Loucy (cell line): ENCODE results near the gene STAT5B.

ENCODE experiments used
- H2AFZ ChIP-seq: fragments of 200-600 bp; sonication (generic); 2 replicates; pipeline ENCODE4 v1.6.0; 2016; ENCODE audit warnings: antibody characterized with exemption, mild to moderate bottlenecking, low read length, moderate library complexity
- H3F3A ChIP-seq: fragments of 200-600 bp; 2 replicates; pipeline ENCODE4 v1.6.0; 2016; ENCODE audit warnings: antibody characterized with exemption, low read depth, mild to moderate bottlenecking
- H3K27me3 ChIP-seq: fragments of 200-600 bp; sonication (generic); 2 replicates; pipeline ENCODE4 v1.6.1; 2014; ENCODE audit warnings: low read length, mild to moderate bottlenecking; ENCODE audit not compliant: insufficient read depth, poor library complexity, severe bottlenecking
- H3K36me3 ChIP-seq: fragments of 200-600 bp; sonication (generic); 2 replicates; pipeline ENCODE4 v1.6.1; 2016; ENCODE audit warnings: low read length; ENCODE audit not compliant: insufficient read depth
- H3K4me1 ChIP-seq: fragments of 200-600 bp; sonication (generic); 2 replicates; pipeline ENCODE4 v1.5.1; 2014; ENCODE audit warnings: low read length, mild to moderate bottlenecking; ENCODE audit not compliant: insufficient read depth, poor library complexity, severe bottlenecking
- H3K4me2 ChIP-seq: fragments of 200-600 bp; sonication (generic); 2 replicates; pipeline ENCODE4 v1.6.0; 2014; ENCODE audit warnings: antibody characterized with exemption, low read length, low read depth, mild to moderate bottlenecking; ENCODE audit not compliant: poor library complexity, severe bottlenecking
- H3K4me3 ChIP-seq: fragments of 200-600 bp; sonication (generic); 2 replicates; pipeline ENCODE4 v1.5.1; 2014; ENCODE audit warnings: low read length, mild to moderate bottlenecking, mixed read lengths; ENCODE audit not compliant: poor library complexity, severe bottlenecking
- H3K79me2 ChIP-seq: fragments of 200-600 bp; sonication (generic); 2 replicates; pipeline ENCODE4 v1.6.1; 2014; ENCODE audit warnings: low read length; ENCODE audit not compliant: insufficient read depth
- H3K9ac ChIP-seq: fragments of 200-600 bp; sonication (generic); 2 replicates; pipeline ENCODE4 v1.6.0; 2014; ENCODE audit warnings: mild to moderate bottlenecking, low read depth, low read length, moderate library complexity; ENCODE audit not compliant: poor library complexity, severe bottlenecking
- H3K9me2 ChIP-seq: fragments of 200-600 bp; sonication (generic); replicated peaks from 2 replicates; pipeline ENCODE4 v1.6.1; 2016; ENCODE audit warnings: low read depth, low read length, mixed read lengths
- H3K9me3 ChIP-seq: fragments of 200-600 bp; sonication (generic); 2 replicates; pipeline ENCODE4 v1.6.1; 2014; ENCODE audit warnings: mild to moderate bottlenecking, antibody characterized with exemption, low read length, low read depth; ENCODE audit not compliant: insufficient read depth
- H4K20me1 ChIP-seq: fragments of 200-600 bp; sonication (generic); 2 replicates; pipeline ENCODE4 v1.6.0; 2014; ENCODE audit warnings: antibody characterized with exemption, low read length, mild to moderate bottlenecking; ENCODE audit not compliant: insufficient read depth, poor library complexity, severe bottlenecking
- EZH2phosphoT487 ChIP-seq: fragments of 200-600 bp; IDR thresholded peaks from 2 replicates; pipeline ENCODE4 v1.6.1; 2018; ENCODE audit warnings: antibody characterized with exemption, mild to moderate bottlenecking, moderate library complexity, borderline replicate concordance
- TF ChIP-seq, protein P1 (sequence below): fragments of 200-600 bp; sonication (generic); conservative IDR thresholded peaks from 2 replicates; pipeline ENCODE4 v1.5.1; 2014; ENCODE audit warnings: mild to moderate bottlenecking, antibody characterized with exemption, low read length

The STAT5B gene

DNA sequence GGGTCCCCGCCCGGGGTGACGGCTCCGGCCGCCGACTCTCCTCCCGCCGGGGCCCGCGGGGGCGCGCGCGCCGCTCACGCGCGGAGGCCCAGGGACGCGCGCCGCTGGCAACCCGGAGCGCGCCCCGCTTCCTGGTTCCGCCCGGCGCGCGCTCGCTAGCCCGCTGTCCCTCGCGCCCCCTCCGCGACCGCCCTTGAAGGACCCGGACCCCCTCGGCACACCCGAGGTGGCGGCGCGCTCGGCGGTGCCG lies at the start of gene STAT5B:
Gene STAT5B (minus strand): TSS at position 33 of the 250 bp plus-strand sequence. CDS start 44,264 bp downstream, outside the sequence.
- Histone ChIP-seq H3K27me3 (no peaks in the 10 kb centered on the region), H3K4me1 (peaks cover 54% of the 10 kb centered on the region), H4K20me1 (peaks cover 42% of the 10 kb centered on the region), H3K4me3 (peak within 1 kb of the TSS; percentile 97), H3K9me2 (no peaks in the 10 kb centered on the region), H3K4me2 (peak within 1 kb of the TSS; percentile 95), H3K9me3 (no peaks in the 10 kb centered on the region), H3K9ac (peak within 1 kb of the TSS; percentile 98), H3K36me3 (no peaks in the 10 kb centered on the region), H3F3A (no peaks in the 10 kb centered on the region), H2AFZ (peak within 1 kb of the TSS; percentile 91), H3K79me2 (peaks cover 57% of the 10 kb centered on the region)
- TF ChIP-seq EZH2phosphoT487 = no peak
- TF ChIP-seq, protein P1, sequence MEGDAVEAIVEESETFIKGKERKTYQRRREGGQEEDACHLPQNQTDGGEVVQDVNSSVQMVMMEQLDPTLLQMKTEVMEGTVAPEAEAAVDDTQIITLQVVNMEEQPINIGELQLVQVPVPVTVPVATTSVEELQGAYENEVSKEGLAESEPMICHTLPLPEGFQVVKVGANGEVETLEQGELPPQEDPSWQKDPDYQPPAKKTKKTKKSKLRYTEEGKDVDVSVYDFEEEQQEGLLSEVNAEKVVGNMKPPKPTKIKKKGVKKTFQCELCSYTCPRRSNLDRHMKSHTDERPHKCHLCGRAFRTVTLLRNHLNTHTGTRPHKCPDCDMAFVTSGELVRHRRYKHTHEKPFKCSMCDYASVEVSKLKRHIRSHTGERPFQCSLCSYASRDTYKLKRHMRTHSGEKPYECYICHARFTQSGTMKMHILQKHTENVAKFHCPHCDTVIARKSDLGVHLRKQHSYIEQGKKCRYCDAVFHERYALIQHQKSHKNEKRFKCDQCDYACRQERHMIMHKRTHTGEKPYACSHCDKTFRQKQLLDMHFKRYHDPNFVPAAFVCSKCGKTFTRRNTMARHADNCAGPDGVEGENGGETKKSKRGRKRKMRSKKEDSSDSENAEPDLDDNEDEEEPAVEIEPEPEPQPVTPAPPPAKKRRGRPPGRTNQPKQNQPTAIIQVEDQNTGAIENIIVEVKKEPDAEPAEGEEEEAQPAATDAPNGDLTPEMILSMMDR = no peak

DNA sequence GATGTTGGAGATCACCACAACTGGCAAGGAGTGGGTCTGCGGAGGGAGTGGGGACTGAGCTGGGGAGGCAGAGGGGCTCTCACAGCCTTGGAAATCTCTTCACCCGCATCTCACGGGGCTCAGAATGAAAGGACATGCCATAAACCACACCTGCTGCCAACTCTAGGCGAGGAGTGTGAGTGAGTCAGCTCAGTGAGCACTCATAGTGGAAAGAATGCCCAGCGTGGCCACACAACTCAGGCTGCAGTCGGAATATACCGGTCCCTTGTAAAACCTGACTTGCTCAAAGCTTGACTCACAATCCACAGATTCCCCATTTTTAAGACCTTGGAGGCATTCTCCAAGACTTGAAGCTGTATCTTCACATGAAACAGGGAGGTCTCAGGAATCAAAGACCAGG lies 48.8 kb upstream of the STAT5B start:
- Histone ChIP-seq H3K4me2 (no peak overlapping the region), H3K27me3 (no peaks in the 10 kb centered on the region), H2AFZ (no peak overlapping the region), H3K9ac (no peak overlapping the region), H3K36me3 (peaks cover 57% of the 10 kb centered on the region; the same call in 1 of the 2 replicates), H3K79me2 (no peaks in the 10 kb centered on the region), H3K4me3 (no peak overlapping the region), H3F3A (peaks cover 11% of the 10 kb centered on the region; the same call in 1 of the 2 replicates), H4K20me1 (no peaks in the 10 kb centered on the region), H3K4me1 (peaks cover 33% of the 10 kb centered on the region), H3K9me3 (no peaks in the 10 kb centered on the region), H3K9me2 (no peaks in the 10 kb centered on the region)
- TF ChIP-seq EZH2phosphoT487 = no peak
- TF ChIP-seq, protein P1 = no peak

DNA sequence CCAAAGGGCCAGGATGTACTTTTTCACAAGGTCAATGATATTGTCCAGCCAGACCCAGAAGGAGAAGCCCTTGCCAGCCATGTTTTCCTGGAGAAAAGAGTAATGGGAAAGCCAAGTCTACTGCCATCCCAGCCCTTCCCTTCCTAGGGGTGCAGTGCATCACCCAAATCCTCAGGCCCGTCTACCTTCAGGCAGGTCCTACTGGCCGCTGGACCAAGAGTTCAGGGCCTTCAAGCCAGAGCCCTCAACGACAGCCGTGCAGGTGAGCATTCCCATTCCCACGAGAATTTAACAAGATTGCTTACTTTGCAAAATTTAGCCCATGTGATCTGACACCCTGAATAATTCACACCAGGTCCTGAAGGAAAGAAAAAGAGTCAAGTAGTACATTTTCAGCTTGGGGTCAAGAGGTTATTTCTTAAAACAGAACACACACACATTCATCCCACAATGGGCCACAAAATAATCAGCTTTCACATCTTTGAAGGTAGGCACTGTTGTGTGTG lies 47.1 kb upstream of the STAT5B start:
- H3K36me3 ChIP-seq = peaks cover 41% of the 10 kb centered on the region; the same call in 1 of the 2 replicates
- peaks cover 5% of the 10 kb centered on the region for H3K79me2 ChIP-seq
- H3K27me3 ChIP-seq = no peaks in the 10 kb centered on the region
- H3K4me1 ChIP-seq = peaks cover 48% of the 10 kb centered on the region
- no peak overlapping the region for H2AFZ ChIP-seq
- H3K9ac ChIP-seq = peak overlapping the region; percentile 44
- no peaks in the 10 kb centered on the region for H3K9me2 ChIP-seq
- peak overlapping the region; percentile 32 for H3K4me2 ChIP-seq
- no peak overlapping the region for H3K4me3 ChIP-seq
- H3F3A ChIP-seq = peaks cover 25% of the 10 kb centered on the region; the same call in 1 of the 2 replicates
- no peaks in the 10 kb centered on the region for H3K9me3 ChIP-seq
- TF ChIP-seq, protein P1 = no peak
- TF ChIP-seq EZH2phosphoT487 = no peak
- H4K20me1 ChIP-seq = no peaks in the 10 kb centered on the region
